WTC11 (cell line): Measurements from ENCODE around the gene SMARCA4. TPM values are rescaled to one million over a fixed set of nuclear protein-coding genes. Genes with fewer than 3 reads are reported as not detected.
A peak's percentile ranks its signal among the peaks of the same experiment; 100 is the strongest.

ENCODE experiments used
- ATAC-seq: fragments of 200-7000 bp; cut with Tn5 transposase; 2 replicates; pipeline ENCODE4 v1.10.0; 2021; ENCODE audit warnings: mild to moderate bottlenecking, moderate library complexity
- CTCF ChIA-PET: fragments of 300-600 bp; sonication (Branson Sonifier 250); formaldehyde crosslinking; loops from one replicate; lab custom pipeline; 2021; ENCODE audit warnings: antibody characterized with exemption; lab: Charles Lee
- POLR2A ChIA-PET: fragments of 350-600 bp; sonication (Branson Sonifier 250); formaldehyde crosslinking; loops from one replicate; lab custom pipeline; 2021; ENCODE audit warnings: antibody characterized with exemption; lab: Charles Lee
- DNase-seq: peaks from one replicate; pipeline ENCODE4 v3.0.0; 2021; ENCODE audit warnings: low spot score
- H3K27ac Mint-ChIP-seq: 2 replicates; pipeline ENCODE4 v1.8.0; 2021; ENCODE audit warnings: mixed read lengths
- H3K27me3 Mint-ChIP-seq: 2 replicates; pipeline ENCODE4 v1.8.0; 2021; ENCODE audit warnings: low read depth, mild to moderate bottlenecking, moderate library complexity, mixed read lengths
- H3K36me3 Mint-ChIP-seq: 2 replicates; pipeline ENCODE4 v1.8.0; 2021; ENCODE audit warnings: mixed read lengths
- H3K4me1 Mint-ChIP-seq: 2 replicates; pipeline ENCODE4 v1.8.0; 2022; ENCODE audit warnings: mixed read lengths
- H3K4me3 Mint-ChIP-seq: 2 replicates; pipeline ENCODE4 v1.8.0; 2021; ENCODE audit warnings: mild to moderate bottlenecking, moderate library complexity, mixed read lengths
- H3K9me3 Mint-ChIP-seq: 2 replicates; pipeline ENCODE4 v1.8.0; 2021; ENCODE audit warnings: mixed read lengths
- ATF2 ChIP-seq: sonication (generic); formaldehyde crosslinking; IDR thresholded peaks from 2 replicates; pipeline ENCODE4 v1.8.1; 2022; ENCODE audit warnings: low read depth, missing genetic modification reagents, borderline replicate concordance
- CBFB ChIP-seq: sonication (generic); formaldehyde crosslinking; IDR thresholded peaks from 2 replicates; pipeline ENCODE4 v1.8.1; 2022; ENCODE audit warnings: mild to moderate bottlenecking, low read depth, missing genetic modification reagents
- CREB1 ChIP-seq: sonication (generic); formaldehyde crosslinking; IDR thresholded peaks from 2 replicates; pipeline ENCODE4 v1.8.0; 2023; ENCODE audit warnings: mild to moderate bottlenecking, missing genetic modification reagents
- E2F4 ChIP-seq: sonication (generic); formaldehyde crosslinking; IDR thresholded peaks from 2 replicates; pipeline ENCODE4 v1.8.1; 2022; ENCODE audit warnings: low read depth, mild to moderate bottlenecking, moderate library complexity, missing genetic modification reagents, borderline replicate concordance
- E2F5 ChIP-seq: sonication (generic); formaldehyde crosslinking; IDR thresholded peaks from 2 replicates; pipeline ENCODE4 v1.8.1; 2022; ENCODE audit warnings: mild to moderate bottlenecking, moderate library complexity, missing genetic modification reagents
- ELF4 ChIP-seq: sonication (generic); formaldehyde crosslinking; IDR thresholded peaks from 2 replicates; pipeline ENCODE4 v1.8.1; 2022; ENCODE audit warnings: low read depth, mild to moderate bottlenecking, moderate library complexity, missing genetic modification reagents
- ESRRA ChIP-seq: sonication (generic); formaldehyde crosslinking; IDR thresholded peaks from 2 replicates; pipeline ENCODE4 v1.8.1; 2022; ENCODE audit warnings: mild to moderate bottlenecking, missing genetic modification reagents, borderline replicate concordance
- FOXP1 ChIP-seq: sonication (generic); formaldehyde crosslinking; IDR thresholded peaks from 2 replicates; pipeline ENCODE4 v1.8.0; 2022; ENCODE audit warnings: missing genetic modification reagents, mild to moderate bottlenecking, moderate library complexity, borderline replicate concordance
- GTF2I ChIP-seq: fragments of 250-450 bp; sonication (Bioruptor Pico); conservative IDR thresholded peaks from 2 replicates; pipeline ENCODE4 v1.4.0; 2021; ENCODE audit warnings: mild to moderate bottlenecking
- IRF2 ChIP-seq: sonication (generic); formaldehyde crosslinking; IDR thresholded peaks from 2 replicates; pipeline ENCODE4 v1.8.0; 2022; ENCODE audit warnings: low read depth, missing genetic modification reagents, borderline replicate concordance
- JAZF1 ChIP-seq: fragments of 250-450 bp; sonication (Bioruptor Pico); IDR thresholded peaks from 2 replicates; pipeline ENCODE4 v1.9.0; 2021; ENCODE audit warnings: moderate library complexity, mild to moderate bottlenecking, inconsistent platforms
- JUN ChIP-seq: sonication (generic); formaldehyde crosslinking; IDR thresholded peaks from 2 replicates; pipeline ENCODE4 v1.8.0; 2023; ENCODE audit warnings: mild to moderate bottlenecking, missing genetic modification reagents
- NFATC4 ChIP-seq: fragments of 250-450 bp; sonication (Bioruptor Pico); IDR thresholded peaks from 2 replicates; pipeline ENCODE4 v1.9.0; 2021; ENCODE audit warnings: mild to moderate bottlenecking
- NR1H2 ChIP-seq: sonication (generic); formaldehyde crosslinking; IDR thresholded peaks from 2 replicates; pipeline ENCODE4 v1.9.0; 2021; ENCODE audit warnings: mild to moderate bottlenecking, moderate library complexity, missing genetic modification reagents
- OVOL2 ChIP-seq: fragments of 250-450 bp; sonication (Bioruptor Pico); IDR thresholded peaks from 2 replicates; pipeline ENCODE4 v1.9.0; 2021; ENCODE audit warnings: mild to moderate bottlenecking, borderline replicate concordance
- RELA ChIP-seq: sonication (generic); formaldehyde crosslinking; IDR thresholded peaks from 2 replicates; pipeline ENCODE4 v1.8.1; 2022; ENCODE audit warnings: missing genetic modification reagents, mild to moderate bottlenecking, borderline replicate concordance
- RORB ChIP-seq: fragments of 250-450 bp; sonication (Bioruptor Pico); IDR thresholded peaks from 2 replicates; pipeline ENCODE4 v1.9.0; 2021; ENCODE audit warnings: mild to moderate bottlenecking
- TEAD4 ChIP-seq: sonication (generic); formaldehyde crosslinking; IDR thresholded peaks from 2 replicates; pipeline ENCODE4 v1.8.0; 2022; ENCODE audit warnings: mild to moderate bottlenecking, missing genetic modification reagents
- ZBTB21 ChIP-seq: sonication (generic); formaldehyde crosslinking; IDR thresholded peaks from 2 replicates; pipeline ENCODE4 v1.8.1; 2023; ENCODE audit warnings: mild to moderate bottlenecking, missing genetic modification reagents, borderline replicate concordance
- ZBTB43 ChIP-seq: sonication (generic); formaldehyde crosslinking; IDR thresholded peaks from 2 replicates; pipeline ENCODE4 v1.8.1; 2023; ENCODE audit warnings: mild to moderate bottlenecking, missing genetic modification reagents
- ZNF121 ChIP-seq: sonication (generic); formaldehyde crosslinking; IDR thresholded peaks from 2 replicates; pipeline ENCODE4 v1.8.0; 2023; ENCODE audit warnings: missing genetic modification reagents
- ZNF138 ChIP-seq: sonication (generic); formaldehyde crosslinking; conservative IDR thresholded peaks from 2 replicates; pipeline ENCODE4 v1.8.1; 2022; ENCODE audit warnings: mild to moderate bottlenecking, moderate library complexity, missing genetic modification reagents
- ZNF219 ChIP-seq: sonication (generic); formaldehyde crosslinking; IDR thresholded peaks from 2 replicates; pipeline ENCODE4 v1.8.0; 2023; ENCODE audit warnings: missing genetic modification reagents, mild to moderate bottlenecking, borderline replicate concordance
- ZNF423 ChIP-seq: fragments of 250-450 bp; sonication (Bioruptor Pico); IDR thresholded peaks from 2 replicates; pipeline ENCODE4 v2.1.2; 2022; ENCODE audit warnings: mild to moderate bottlenecking, moderate library complexity
- total RNA-seq: library from RNA; stranded (reverse); gene quantifications from 3 replicates; pipeline ENCODE4 v1.2.3, GENCODE V29; 2021
- TF ChIP-seq, protein P1 (sequence below): fragments of 200-600 bp; IDR thresholded peaks from 2 replicates; pipeline ENCODE4 v1.8.0; 2022; ENCODE audit warnings: antibody characterized with exemption
- TF ChIP-seq, protein P2 (sequence below): fragments of 250-450 bp; sonication (Bioruptor Pico); IDR thresholded peaks from 2 replicates; pipeline ENCODE4 v1.9.0; 2021; ENCODE audit warnings: mild to moderate bottlenecking

SMARCA4 gene
- total RNA-seq, 1 experiment from 2014 or later = 295 TPM

- TF ChIP-seq, protein P1, sequence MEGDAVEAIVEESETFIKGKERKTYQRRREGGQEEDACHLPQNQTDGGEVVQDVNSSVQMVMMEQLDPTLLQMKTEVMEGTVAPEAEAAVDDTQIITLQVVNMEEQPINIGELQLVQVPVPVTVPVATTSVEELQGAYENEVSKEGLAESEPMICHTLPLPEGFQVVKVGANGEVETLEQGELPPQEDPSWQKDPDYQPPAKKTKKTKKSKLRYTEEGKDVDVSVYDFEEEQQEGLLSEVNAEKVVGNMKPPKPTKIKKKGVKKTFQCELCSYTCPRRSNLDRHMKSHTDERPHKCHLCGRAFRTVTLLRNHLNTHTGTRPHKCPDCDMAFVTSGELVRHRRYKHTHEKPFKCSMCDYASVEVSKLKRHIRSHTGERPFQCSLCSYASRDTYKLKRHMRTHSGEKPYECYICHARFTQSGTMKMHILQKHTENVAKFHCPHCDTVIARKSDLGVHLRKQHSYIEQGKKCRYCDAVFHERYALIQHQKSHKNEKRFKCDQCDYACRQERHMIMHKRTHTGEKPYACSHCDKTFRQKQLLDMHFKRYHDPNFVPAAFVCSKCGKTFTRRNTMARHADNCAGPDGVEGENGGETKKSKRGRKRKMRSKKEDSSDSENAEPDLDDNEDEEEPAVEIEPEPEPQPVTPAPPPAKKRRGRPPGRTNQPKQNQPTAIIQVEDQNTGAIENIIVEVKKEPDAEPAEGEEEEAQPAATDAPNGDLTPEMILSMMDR = no peak
- TF ChIP-seq ZNF138 (CRISPR knock-in tag) (no peak), E2F5 (CRISPR knock-in tag) (no peak), JAZF1 (CRISPR knock-in tag) (no peak), TEAD4 (CRISPR knock-in tag) (no peak)
These were observed 4.1 kb downstream of the SMARCA4 start (continued) for GRCh38 chr19:10964903-10965302.

DNA sequence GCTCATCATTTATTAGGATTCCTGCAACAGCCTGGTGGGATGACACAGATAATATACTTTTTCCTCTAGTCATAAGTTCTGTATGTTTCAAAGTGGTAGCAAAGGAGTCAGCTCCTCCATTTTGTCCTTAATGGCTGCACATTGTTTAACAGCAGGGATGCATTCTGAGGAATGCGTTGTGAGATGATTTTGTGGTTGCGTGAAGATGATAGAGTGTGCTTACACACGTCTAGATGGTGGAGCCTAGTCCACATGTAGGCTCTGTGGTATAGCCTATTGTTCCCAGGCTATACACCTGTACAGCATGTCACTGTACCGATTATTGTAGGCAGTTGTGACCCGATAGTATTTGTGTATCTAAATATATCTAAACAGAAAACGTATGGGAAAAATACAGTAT is 4.6 kb downstream of the SMARCA4 start:
- Mint-ChIP-seq H3K4me3 (no peak overlapping the region), H3K27ac (peak overlapping the region; percentile 88), H3K9me3 (no peaks in the 10 kb centered on the region), H3K27me3 (no peaks in the 10 kb centered on the region), H3K4me1 (peaks cover 45% of the 10 kb centered on the region), H3K36me3 (0 out of 2 replicates have a peak, but pooled peaks cover 5% of the 10 kb centered on the region)
- DNase-seq = no peak
- POLR2A ChIA-PET = no interaction called here
- CTCF ChIA-PET = interaction anchor here (1.0 to 4.8 kb wide), 3 partner anchors 24 to 297 kb away, joined by 3 to 28 read pairs (median 4); partner anchors contain the start of gene DOCK6
- ATAC-seq = no peak
- TF ChIP-seq FOXP1 = no peak
- no peak for TF ChIP-seq JUN (CRISPR knock-in tag)
- TF ChIP-seq NR1H2 (CRISPR knock-in tag) = no peak
- no peak for TF ChIP-seq E2F4 (CRISPR knock-in tag)

- ChIA-PET POLR2A (interaction anchor here (0.5 to 1.0 kb wide), 3 partner anchors 68 to 690 kb away, joined by 4 to 5 read pairs (median 4); no protein-coding TSS in a partner anchor), CTCF (interaction anchor here (1.5 to 4.8 kb wide), 2 partner anchors 25 to 327 kb away, joined by 4 to 28 read pairs; no protein-coding TSS in a partner anchor)
- Mint-ChIP-seq H3K9me3 (no peaks in the 10 kb centered on the region), H3K36me3 (0 out of 2 replicates have a peak, but pooled peaks cover 5% of the 10 kb centered on the region), H3K27me3 (no peaks in the 10 kb centered on the region), H3K4me3 (no peak overlapping the region), H3K4me1 (peaks cover 45% of the 10 kb centered on the region), H3K27ac (peak overlapping the region; percentile 78; the same call in 1 of the 2 replicates)
- no peak for ATAC-seq
- TF ChIP-seq TEAD4 (CRISPR knock-in tag) (no peak), JAZF1 (CRISPR knock-in tag) (no peak), ELF4 (no peak), GTF2I (no peak), ESRRA (CRISPR knock-in tag) (no peak), ZNF219 (CRISPR knock-in tag) (no peak), CREB1 (CRISPR knock-in tag) (no peak), ZNF121 (CRISPR knock-in tag) (no peak), NR1H2 (CRISPR knock-in tag) (no peak), CBFB (no peak), ZBTB21 (CRISPR knock-in tag) (no peak), NFATC4 (CRISPR knock-in tag) (no peak), RELA (CRISPR knock-in tag) (no peak), IRF2 (CRISPR knock-in tag) (no peak), OVOL2 (CRISPR knock-in tag) (no peak), ZBTB43 (CRISPR knock-in tag) (no peak), ATF2 (CRISPR knock-in tag) (no peak), RORB (no peak), ZNF423 (CRISPR knock-in tag) (no peak)
- TF ChIP-seq, protein P2, sequence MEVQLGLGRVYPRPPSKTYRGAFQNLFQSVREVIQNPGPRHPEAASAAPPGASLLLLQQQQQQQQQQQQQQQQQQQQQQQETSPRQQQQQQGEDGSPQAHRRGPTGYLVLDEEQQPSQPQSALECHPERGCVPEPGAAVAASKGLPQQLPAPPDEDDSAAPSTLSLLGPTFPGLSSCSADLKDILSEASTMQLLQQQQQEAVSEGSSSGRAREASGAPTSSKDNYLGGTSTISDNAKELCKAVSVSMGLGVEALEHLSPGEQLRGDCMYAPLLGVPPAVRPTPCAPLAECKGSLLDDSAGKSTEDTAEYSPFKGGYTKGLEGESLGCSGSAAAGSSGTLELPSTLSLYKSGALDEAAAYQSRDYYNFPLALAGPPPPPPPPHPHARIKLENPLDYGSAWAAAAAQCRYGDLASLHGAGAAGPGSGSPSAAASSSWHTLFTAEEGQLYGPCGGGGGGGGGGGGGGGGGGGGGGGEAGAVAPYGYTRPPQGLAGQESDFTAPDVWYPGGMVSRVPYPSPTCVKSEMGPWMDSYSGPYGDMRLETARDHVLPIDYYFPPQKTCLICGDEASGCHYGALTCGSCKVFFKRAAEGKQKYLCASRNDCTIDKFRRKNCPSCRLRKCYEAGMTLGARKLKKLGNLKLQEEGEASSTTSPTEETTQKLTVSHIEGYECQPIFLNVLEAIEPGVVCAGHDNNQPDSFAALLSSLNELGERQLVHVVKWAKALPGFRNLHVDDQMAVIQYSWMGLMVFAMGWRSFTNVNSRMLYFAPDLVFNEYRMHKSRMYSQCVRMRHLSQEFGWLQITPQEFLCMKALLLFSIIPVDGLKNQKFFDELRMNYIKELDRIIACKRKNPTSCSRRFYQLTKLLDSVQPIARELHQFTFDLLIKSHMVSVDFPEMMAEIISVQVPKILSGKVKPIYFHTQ (CRISPR knock-in tag) = no peak
- DNase-seq = no peak
These were observed 6.0 kb downstream of the SMARCA4 start for GRCh38 chr19:10966809-10967208.
